GM19324 (cell line): ENCODE measurements around the gene FOXI1.
"Not testable (repeated sequence)": the region's sequence is repeated elsewhere in the genome, so short reads cannot be mapped to it uniquely, and the experiment has no call there.

Experiments
- ATAC-seq: cut with Tn5 transposase; IDR thresholded peaks from one replicate; pipeline ENCODE4 v1.9.1; 2021; ENCODE audit warnings: mild to moderate bottlenecking, moderate library complexity; ENCODE audit not compliant: unreplicated experiment, low FRiP score

Gene FOXI1

DNA sequence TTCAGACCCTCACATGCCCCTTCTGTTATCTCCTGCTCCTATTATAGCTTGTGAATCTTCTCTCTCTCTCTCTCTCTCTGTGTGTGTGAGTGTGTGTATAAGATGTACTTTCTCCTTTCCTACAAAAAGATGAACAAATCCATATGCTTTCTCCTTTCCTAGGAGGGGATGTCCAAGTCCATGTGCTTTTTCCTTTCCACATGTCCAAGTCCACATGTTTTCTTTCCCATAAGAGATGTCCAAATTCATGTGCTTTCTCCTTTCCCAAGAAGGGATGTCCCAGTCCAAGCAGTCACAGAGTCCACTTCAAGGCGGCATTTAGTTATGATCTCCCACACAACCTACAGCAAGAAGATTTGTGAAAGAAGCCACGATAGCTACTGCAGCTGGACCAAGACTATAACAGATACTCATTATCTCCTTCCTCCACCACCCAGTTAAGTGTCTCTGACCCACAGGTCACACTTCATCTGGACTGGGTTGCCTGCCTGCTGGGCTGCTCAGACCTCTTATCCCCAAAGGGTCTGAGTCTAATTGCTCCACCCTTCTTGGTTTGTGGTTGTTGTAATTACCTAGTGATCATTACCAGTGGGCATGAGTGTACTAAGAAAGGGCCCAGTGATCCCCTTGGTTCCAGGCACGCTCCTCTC is 18.4 kb upstream of the FOXI1 start:
- no peak for ATAC-seq

- no peak for ATAC-seq
These were observed 13.1 kb upstream of the FOXI1 start for GRCh38 chr5:170092455-170093101.

DNA sequence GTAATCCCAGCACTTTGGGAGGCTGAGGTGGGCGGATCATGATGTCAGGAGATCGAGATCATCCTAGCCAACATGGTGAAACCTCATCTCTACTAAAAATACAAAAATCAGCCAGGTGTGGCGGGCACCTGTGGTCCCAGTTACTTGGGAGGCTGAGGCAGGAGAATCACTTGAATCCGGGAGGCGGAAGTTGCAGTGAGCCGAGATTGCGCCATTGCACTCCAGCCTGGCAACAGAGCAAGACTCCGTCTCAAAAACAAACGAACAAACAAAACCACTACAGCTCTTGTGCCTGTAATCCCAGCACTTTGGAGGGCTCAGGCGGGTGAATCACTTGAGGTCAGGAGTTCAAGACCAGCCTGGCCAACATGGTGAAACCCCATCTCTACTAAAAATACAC is 11.4 kb upstream of the FOXI1 start:
- not testable (repeated sequence) for ATAC-seq

DNA sequence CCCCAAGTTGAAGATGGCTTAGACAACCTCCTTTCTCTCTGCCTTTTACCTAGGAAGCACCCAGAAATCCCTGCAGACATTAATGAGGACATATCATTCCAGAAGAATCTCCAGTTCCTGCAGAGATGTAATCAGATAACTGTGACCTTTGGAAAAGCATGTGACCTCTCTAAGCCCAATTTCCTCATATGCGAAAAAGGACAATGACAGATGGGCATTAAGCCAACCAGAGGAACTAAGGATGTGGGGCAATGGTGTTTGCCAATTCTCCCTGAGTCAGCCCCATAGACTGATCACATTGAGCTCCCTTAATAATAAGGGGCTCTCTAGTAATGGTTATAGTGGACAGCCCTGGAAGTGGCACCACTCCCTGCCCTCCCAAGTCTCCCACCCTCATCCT is 10.1 kb upstream of the FOXI1 start:
- ATAC-seq, result no peak

- no peak for ATAC-seq
These were observed 7.8 kb upstream of the FOXI1 start for GRCh38 chr5:170097934-170098333.

GRCh38 chr5:170100066-170100943 is 5.4 kb upstream of the FOXI1 start:
- ATAC-seq, result no peak

DNA sequence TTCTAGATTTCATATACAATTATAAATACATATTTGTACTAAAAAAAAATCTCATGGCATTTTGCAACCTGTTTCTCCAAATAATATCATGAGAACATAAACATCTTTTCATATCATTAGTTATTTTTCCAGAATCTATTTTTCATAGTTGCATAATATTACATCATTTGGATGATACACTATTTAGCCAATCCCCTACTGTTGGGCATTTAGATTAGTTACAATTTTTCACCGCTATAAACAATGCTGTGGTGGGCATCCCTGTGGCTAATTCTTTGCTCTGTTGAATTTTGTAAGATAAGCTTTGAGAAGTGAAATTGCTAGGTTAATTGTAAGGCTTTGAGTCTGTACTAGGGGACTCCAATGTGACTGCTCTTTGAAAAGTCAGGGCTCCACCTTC is 2.2 kb upstream of the FOXI1 start:
- no peak for ATAC-seq

- ATAC-seq, result no peak
These were observed 1.4 kb upstream of the FOXI1 start for GRCh38 chr5:170104299-170104698.

- ATAC-seq, result no peak
These were observed 987 bp upstream of the FOXI1 start for GRCh38 chr5:170104710-170105109.

DNA sequence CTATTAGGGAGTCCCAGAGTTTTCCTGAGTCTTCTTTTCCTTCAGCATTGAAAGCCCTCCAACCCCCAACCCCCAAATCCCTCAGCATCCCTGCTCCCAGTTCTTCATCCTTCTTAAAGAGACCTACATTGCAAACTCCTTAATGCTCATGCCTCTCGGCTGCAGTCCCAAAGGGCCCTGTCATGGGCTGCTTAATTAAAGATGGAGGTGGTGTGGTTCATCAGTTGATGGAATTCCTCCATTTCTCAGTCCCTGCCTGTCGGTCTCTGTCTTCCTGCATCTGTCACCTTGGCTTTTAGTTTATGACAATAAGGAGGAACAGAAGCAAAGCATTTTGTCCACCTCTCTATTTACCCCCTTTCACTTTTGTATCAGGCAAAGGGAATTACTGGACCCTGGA is 2.0 kb downstream of the FOXI1 start:
- no peak for ATAC-seq

DNA sequence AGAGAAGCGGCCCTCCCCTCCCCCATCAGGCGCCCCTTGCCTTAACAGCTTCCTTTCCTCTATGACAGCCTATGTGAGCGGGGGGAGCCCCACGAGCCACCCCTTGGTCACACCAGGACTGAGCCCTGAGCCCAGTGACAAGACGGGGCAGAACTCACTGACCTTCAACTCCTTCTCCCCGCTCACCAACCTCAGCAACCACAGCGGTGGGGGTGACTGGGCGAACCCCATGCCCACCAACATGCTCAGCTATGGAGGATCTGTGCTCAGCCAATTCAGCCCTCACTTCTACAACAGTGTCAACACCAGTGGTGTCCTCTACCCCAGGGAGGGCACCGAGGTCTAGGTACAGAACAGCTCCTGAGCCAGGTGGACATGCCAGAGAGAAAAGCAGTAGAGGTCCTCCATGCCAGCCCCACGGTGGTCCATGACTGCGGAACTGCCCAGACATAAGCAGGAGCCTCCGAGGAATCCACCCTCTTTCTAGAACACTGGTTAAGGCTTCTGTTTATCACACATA is 2.6 kb downstream of the FOXI1 start:
- ATAC-seq, result no peak

DNA sequence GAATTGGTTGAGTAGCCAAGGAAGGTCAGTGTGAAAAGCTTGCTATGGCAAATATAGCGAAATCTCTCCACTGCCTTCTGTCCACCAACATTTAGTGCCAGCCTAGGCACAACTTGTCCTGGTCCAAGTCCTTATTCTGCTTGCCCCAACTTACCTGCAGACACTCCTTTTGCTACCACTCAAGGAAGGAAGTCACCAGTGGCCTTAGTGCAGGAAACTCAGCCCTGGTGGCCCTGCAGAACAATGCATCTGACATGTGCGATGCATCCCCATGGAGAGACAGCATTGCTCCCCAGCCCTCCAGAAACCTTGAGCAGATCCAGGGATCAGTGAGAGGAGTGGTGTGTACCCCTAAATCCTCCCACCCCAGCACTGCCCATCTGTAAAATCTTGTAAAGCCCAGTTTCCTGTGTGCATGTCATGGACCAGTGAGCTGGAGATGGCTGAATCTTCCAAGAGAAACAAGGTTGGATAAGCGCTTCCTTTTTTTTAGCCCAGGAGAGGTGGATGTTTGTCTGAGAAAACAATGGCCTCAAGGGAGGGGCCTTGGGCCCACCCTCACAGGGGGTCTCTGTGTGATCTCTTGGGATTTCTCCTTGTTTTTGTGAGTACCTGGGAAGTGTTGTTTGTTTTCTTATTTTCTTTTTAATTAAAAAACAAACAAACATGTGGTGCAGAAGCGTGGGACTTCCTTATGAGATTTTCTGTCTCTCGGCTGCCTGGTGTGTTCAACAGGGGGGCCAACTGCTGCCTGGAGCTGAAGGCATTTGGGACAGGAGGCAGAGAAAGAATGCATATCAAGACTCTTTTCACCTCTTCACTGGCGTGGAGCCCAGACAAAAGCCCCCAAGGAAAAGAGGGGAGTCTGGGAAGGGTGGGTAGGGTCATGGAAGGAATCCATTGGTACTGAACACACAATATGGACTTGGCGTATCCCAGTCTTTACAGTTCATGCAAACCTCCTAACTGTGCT is 3.6 kb downstream of the FOXI1 start:
- ATAC-seq, result no peak

DNA sequence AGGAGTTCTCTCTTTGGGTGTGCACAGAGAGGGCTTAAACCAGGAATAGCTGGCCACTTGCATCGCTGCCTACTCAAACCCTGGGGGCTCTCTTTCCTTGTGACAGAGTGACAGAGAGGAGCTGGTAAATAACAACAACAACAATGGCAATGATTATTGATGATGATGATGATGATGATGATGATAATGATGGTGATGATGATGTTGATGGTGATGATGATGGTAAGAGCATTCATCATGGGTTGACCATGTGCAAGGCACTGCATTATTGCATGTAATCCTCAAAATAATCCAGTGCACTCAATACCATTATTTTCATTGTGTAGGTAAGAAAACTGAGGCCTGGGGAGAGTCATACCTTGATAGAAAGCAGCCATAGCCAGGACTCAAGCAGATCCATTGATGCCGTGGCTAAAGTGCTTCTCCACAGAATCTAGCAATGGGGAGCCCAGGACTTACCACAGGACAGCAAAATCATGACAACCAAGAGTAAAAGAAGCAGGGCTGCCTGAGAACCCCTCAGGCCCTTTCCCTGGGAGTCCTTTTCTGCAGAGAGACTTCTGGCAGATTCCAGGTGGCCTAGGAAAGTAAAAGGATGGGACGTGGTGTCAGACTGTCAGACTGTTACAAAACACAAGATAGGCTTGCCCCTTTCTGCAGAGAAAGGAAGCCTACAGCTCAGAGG is 4.8 kb downstream of the FOXI1 start:
- ATAC-seq, result no peak

DNA sequence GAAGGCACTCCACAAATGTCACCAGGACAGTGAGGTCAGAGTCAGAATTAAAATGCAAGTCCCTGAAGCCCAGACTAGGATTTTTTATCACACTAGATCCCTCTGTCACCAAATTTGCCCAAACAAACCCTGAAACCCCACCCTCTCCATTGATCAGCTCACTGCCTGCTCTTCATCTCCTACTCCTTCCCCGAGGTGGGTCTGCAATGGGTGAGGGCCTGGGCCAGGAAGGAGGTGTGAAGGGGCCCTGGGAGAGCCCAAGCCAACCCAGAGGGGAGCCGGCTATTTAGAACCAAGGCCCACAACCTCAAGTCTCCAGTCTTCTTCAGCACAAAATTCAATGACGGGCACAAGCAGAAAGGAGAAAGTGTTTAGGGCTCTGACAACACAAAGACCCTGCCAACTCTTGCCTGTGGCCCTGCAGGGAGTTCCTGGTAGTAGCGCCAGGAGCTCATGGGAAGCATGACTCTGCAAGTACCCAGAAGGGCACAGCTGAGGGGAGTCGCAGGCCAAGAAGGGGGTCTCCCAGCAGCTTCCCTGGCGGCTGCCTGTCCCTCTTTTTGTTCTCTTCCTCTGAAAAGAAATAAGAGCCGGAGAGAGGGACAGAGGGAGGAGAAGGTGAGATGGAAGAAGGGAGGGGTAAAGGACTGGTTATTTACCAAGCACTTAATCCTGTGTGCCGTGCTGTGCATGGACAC is 5.5 kb downstream of the FOXI1 start:
- ATAC-seq, result no peak

- no peak for ATAC-seq
These were observed 7.3 kb downstream of the FOXI1 start for GRCh38 chr5:170112876-170113521.

- ATAC-seq, result no peak
These were observed 7.8 kb downstream of the FOXI1 start for GRCh38 chr5:170113522-170113900.

DNA sequence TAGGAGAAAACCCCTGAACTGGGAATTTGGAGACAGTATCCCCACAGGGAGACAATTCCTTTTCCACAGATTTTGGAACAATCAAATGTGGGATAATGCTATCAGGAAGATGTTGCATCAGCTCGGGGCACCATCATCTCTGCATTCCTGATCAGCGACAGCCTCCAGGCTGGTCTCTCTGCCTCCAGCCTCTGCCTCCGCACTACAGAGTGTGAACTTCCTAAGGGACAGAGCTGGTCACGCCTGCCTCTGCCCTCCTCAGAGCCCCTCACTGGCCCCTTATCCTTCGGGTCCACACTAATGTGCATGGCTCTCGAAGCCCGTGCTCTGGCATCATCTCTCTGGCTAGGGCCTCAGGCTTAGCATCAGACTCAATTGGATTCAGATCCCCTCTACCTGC is 8.6 kb downstream of the FOXI1 start:
- no peak for ATAC-seq

GRCh38 chr5:170115925-170116324 is 10.2 kb downstream of the FOXI1 start:
- ATAC-seq, result no peak

GRCh38 chr5:170117736-170118135 is 12.0 kb downstream of the FOXI1 start:
- no peak for ATAC-seq
